ENCODE data around the gene PLXNA4. TPM values are rescaled to one million over a fixed set of nuclear protein-coding genes. Genes with fewer than 3 reads are reported as not detected.

PLXNA4 gene
- total RNA-seq, 1 experiment from 2014 or later, result not detected

DNA sequence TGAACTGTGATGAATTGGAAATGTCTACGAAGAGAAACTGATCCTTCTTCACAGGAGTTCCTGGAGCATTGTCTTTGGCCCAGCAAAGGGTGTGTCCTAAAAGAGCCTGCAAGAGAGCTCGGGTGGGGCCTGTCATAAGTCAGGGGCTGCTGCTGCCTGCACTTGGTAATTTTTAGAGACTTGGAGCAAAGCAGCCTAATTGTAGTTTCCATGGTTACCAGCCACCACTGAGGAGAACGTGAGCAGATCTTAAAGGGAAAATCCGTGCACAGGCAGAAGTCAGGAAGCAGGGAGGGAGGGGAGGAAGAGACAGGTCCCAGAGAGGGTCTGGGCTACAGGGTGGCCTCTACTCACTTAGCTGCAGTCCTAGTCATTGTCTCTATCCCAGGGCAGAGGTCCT, 463.6 kb downstream of the PLXNA4 start:
- ChIA-PET RAD21 (ENCODE audit: low non-redundant PET in 1 of 2, low total read pairs in 2 of 2, uncharacterized antibody in 2 of 2, unreplicated experiment in 2 of 2) (no interaction called here), CTCF (no interaction called here), POLR2A (no interaction called here)
- Histone ChIP-seq H3K9me2 (ENCODE audit: insufficient read depth) (no peaks in the 10 kb centered on the region), H3K9ac (ENCODE audit: low read length) (no peak overlapping the region), H4K20me1 (ENCODE audit: insufficient read depth) (no peaks in the 10 kb centered on the region), H2AFZ (ENCODE audit: low read depth, low read length, poor library complexity, severe bottlenecking) (no peak overlapping the region), H3K79me2 (ENCODE audit: insufficient read depth, low read length) (no peaks in the 10 kb centered on the region), H3K4me1 (ENCODE audit: control insufficient read depth in 1 of 2, insufficient read depth in 2 of 2, low read length in 2 of 2) (no peaks in the 10 kb centered on the region; a peak in 1 of 4 replicates), H3K9me3 (ENCODE audit: control insufficient read depth in 1 of 2, insufficient read depth in 1 of 2, low read depth in 1 of 2, low read length in 2 of 2) (no peaks in the 10 kb centered on the region), H3K4me2 (ENCODE audit: low read length) (no peak overlapping the region), H3K4me3 (replicated peaks in 1 of 2; ENCODE audit: low read depth in 1 of 2, low read length in 2 of 2) (no peak overlapping the region), H3K27ac (ENCODE audit: low read depth, low read length) (no peak overlapping the region), H3K27me3 (ENCODE audit: insufficient read depth, low read length) (peaks cover 30% of the 10 kb centered on the region), H3K36me3 (ENCODE audit: control insufficient read depth in 1 of 2, insufficient read depth in 2 of 2, low read length in 2 of 2) (no peaks in the 10 kb centered on the region)
- no peak for ATAC-seq
- intact Hi-C loops (cut with micrococcal nuclease), result no loop called here
- no peak for TF ChIP-seq SRF (IDR thresholded peaks at IDR 0.05; ENCODE audit: low read depth)
- no peak for TF ChIP-seq EGR1 (IDR thresholded peaks at IDR 0.05; ENCODE audit: low read depth)
- no peak for TF ChIP-seq YY1 (IDR thresholded peaks at IDR 0.05; ENCODE audit: extremely low read depth, insufficient replicate concordance, low read depth, low read length)
- no peak for TF ChIP-seq ATF3 (IDR thresholded peaks at IDR 0.05)
- TF ChIP-seq SP1 (IDR thresholded peaks at IDR 0.05; ENCODE audit: low read depth), result no peak
- no peak for TF ChIP-seq SIN3A (IDR thresholded peaks at IDR 0.05; ENCODE audit: low read depth)
- no peak for TF ChIP-seq EZH2phosphoT487 (IDR thresholded peaks at IDR 0.05; ENCODE audit: borderline replicate concordance)
- TF ChIP-seq, protein P1, sequence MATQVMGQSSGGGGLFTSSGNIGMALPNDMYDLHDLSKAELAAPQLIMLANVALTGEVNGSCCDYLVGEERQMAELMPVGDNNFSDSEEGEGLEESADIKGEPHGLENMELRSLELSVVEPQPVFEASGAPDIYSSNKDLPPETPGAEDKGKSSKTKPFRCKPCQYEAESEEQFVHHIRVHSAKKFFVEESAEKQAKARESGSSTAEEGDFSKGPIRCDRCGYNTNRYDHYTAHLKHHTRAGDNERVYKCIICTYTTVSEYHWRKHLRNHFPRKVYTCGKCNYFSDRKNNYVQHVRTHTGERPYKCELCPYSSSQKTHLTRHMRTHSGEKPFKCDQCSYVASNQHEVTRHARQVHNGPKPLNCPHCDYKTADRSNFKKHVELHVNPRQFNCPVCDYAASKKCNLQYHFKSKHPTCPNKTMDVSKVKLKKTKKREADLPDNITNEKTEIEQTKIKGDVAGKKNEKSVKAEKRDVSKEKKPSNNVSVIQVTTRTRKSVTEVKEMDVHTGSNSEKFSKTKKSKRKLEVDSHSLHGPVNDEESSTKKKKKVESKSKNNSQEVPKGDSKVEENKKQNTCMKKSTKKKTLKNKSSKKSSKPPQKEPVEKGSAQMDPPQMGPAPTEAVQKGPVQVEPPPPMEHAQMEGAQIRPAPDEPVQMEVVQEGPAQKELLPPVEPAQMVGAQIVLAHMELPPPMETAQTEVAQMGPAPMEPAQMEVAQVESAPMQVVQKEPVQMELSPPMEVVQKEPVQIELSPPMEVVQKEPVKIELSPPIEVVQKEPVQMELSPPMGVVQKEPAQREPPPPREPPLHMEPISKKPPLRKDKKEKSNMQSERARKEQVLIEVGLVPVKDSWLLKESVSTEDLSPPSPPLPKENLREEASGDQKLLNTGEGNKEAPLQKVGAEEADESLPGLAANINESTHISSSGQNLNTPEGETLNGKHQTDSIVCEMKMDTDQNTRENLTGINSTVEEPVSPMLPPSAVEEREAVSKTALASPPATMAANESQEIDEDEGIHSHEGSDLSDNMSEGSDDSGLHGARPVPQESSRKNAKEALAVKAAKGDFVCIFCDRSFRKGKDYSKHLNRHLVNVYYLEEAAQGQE (IDR thresholded peaks at IDR 0.05; ENCODE audit: low read depth), result no peak
- no peak for TF ChIP-seq CEBPB (IDR thresholded peaks at IDR 0.05; ENCODE audit: low read depth)
- no peak for DNase-seq (ENCODE audit: low read depth, low spot score)
- no TSS peak for BruUV-seq (replicated peaks)
